ENCODE measurements around the gene SLC17A8. TPM values are rescaled to one million over a fixed set of nuclear protein-coding genes. Genes with fewer than 3 reads are reported as not detected.

The SLC17A8 gene
- total RNA-seq, 1 donor, result not detected

DNA sequence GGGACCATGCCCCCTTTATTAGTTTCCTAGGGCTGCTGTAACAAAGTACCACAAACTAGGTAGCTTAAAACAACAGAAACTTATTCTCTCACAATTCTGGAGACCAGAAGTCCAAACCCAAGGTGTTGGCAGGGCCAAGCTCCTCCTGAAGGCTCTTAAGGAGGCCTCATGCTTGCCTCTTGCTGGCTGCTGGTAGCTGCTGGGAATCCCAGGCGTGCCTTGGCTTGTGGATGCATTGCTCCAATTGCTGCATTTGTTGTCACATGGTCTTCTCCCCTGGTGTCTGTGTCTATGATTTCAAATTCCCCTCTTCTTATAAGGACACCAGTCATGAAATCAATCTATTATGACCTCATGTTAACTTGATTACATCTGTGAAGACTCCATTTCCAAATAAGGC, 11.2 kb downstream of the SLC17A8 start:
- no peak overlapping the region for H3K4me3 ChIP-seq (ENCODE audit: low read depth, low read length)
- TF ChIP-seq, protein P1, sequence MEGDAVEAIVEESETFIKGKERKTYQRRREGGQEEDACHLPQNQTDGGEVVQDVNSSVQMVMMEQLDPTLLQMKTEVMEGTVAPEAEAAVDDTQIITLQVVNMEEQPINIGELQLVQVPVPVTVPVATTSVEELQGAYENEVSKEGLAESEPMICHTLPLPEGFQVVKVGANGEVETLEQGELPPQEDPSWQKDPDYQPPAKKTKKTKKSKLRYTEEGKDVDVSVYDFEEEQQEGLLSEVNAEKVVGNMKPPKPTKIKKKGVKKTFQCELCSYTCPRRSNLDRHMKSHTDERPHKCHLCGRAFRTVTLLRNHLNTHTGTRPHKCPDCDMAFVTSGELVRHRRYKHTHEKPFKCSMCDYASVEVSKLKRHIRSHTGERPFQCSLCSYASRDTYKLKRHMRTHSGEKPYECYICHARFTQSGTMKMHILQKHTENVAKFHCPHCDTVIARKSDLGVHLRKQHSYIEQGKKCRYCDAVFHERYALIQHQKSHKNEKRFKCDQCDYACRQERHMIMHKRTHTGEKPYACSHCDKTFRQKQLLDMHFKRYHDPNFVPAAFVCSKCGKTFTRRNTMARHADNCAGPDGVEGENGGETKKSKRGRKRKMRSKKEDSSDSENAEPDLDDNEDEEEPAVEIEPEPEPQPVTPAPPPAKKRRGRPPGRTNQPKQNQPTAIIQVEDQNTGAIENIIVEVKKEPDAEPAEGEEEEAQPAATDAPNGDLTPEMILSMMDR (IDR thresholded peaks at IDR 0.05; ENCODE audit: insufficient read depth, low read depth, low read length), result no peak
- DNase-seq (ENCODE audit: low read depth), result no peak

DNA sequence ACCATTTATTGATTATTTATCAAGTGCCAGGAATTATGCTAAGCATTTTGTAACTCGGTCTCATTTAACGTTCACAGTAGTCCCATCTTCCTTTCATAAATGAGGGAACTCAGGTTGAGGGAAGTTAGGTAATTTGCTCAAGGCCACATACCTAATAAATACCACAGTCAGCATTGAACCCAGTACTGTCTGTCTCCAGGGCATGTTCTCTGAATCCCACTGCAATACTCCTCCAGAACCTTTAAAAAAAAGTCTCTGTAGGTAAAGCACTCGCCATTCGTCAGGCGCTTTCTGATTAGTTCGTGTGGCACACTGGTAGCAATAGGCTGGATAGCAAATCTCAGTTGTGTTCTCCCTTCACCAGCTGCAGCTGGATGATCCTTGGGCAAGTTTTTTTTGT, 14.3 kb downstream of the SLC17A8 start:
- no peak for DNase-seq (ENCODE audit: low read depth)
- H3K4me3 ChIP-seq (ENCODE audit: low read depth, low read length), result no peak overlapping the region
- TF ChIP-seq, protein P1 (IDR thresholded peaks at IDR 0.05; ENCODE audit: insufficient read depth, low read depth, low read length), result no peak

DNA sequence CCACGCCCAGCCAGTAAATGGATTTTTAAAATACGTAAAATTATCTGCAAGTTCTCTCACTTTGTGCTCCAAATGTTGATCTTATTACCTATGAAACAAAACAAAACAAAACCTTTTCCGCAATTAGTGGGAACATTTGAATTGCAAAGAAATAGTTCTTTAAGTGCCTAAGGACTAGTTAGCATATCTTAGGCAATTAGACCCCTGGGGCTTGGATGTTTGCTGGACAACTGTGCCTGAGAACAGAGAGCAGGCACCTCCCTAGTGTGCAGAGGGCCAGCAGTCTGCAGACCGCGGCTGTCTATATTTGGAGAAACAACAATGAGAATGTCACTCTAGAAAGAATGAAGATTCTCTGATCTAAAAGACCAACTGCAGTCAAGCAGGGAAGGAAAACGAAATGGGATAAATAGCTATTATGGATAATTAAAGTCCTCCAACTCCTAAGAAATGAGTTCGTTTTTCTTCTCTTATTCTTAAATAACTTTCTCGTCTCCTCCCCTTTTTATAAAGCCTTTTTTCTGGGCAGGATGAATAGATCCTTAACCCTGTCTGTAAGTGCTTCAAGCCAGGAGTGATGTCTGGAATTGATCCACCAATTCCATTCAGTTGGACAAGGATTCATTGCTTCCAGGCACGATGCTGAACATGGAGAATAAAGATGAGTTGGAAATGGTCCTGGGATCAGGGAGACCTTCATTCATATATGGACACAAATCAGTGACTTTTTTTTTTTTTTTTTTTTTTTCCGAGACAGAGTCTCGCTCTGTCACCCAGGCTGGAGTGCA, 16.2 kb downstream of the SLC17A8 start:
- H3K4me3 ChIP-seq (ENCODE audit: low read depth, low read length), result no peak overlapping the region
- TF ChIP-seq, protein P1 (IDR thresholded peaks at IDR 0.05; ENCODE audit: insufficient read depth, low read depth, low read length), result no peak
- DNase-seq (ENCODE audit: low read depth), result no peak

DNA sequence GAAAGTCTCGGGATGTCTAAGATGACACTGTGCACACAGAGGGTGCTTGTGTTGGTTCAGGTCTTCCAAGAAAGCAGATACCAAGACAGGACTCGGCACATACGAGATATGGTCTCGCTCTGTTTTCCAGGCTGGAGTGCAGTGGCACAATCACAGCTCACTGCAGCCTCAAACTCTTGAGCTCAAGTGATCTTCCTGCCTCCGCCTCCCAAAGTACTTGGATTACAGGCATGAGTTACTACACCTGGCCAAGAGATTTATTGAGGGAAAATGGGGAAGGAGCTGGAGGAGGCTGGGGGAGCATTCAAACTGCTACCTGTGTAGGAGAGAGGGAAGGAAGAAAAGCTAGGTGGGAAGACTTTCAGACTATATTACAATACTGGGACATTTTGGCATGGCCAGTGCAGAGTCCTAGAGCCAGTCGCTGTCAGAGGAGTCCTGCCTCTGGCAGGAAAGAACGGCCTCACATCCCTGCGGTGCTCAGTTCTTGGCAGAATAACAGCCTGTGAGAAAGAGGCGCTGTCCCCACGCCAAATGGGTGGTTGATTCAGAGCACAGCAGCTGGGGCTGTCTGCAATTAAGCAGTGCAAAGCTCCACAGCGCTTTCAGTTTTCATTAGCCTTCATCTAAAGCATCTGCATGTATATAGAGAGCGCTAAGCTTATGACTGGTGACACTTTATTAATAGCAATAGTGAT, 18.3 kb downstream of the SLC17A8 start:
- peak; percentile 21 for DNase-seq (ENCODE audit: low read depth)
- TF ChIP-seq, protein P1 (IDR thresholded peaks at IDR 0.05; ENCODE audit: insufficient read depth, low read depth, low read length), result no peak
- H3K4me3 ChIP-seq (ENCODE audit: low read depth, low read length), result no peak overlapping the region

DNA sequence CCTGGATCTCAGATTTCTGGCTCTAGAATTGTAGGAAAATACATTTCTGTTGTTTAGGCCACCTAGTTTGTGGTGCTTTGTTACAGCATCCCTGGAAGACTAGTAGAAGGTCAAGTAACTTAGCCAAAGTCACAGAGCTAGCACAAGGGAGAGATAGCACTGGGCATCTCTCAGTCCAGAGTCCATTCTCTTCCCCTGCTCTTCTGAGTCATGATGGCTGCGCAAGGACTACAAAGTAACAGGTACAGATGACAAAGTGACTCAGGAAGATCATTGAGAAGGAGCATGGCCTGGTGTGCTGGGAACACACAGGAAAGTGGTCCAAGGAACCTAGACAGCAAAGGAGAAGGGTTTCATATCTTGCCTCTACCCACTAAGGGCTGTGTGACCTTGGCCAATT, 19.3 kb downstream of the SLC17A8 start:
- H3K4me3 ChIP-seq (ENCODE audit: low read depth, low read length), result no peak overlapping the region
- no peak for DNase-seq (ENCODE audit: low read depth)
- TF ChIP-seq, protein P1 (IDR thresholded peaks at IDR 0.05; ENCODE audit: insufficient read depth, low read depth, low read length), result no peak

DNA sequence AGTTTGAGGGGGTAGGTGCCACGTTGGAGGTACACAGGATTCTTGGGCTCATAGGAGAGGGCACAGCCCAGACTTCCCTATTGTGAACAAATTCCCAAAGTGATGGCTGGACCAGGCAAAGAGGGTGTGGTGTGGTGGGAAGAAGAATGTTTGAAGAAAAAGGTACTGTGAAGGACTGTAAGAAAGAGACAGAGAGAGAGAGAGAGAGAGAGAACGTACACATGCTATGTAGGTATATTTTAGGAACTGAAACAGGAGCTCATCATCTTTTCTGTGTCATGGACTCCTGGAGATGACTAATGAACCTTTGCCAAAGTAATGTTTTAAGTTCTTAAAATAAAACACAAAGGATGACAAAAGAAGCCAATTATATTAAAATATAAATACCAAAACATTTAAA, 24.5 kb downstream of the SLC17A8 start:
- no peak for DNase-seq (ENCODE audit: low read depth)
- no peak overlapping the region for H3K4me3 ChIP-seq (ENCODE audit: low read depth, low read length)
- TF ChIP-seq, protein P1 (IDR thresholded peaks at IDR 0.05; ENCODE audit: insufficient read depth, low read depth, low read length), result no peak

Data from fibroblast of villous mesenchyme (primary cell).